Cardiac septum (tissue), 1 donor: ENCODE results near the gene STK32B. TPM values are rescaled to one million over a fixed set of nuclear protein-coding genes. Genes with fewer than 3 reads are reported as not detected.

Experiments
- DNase-seq: peaks from one replicate; pipeline ENCODE4 v3.0.0-alpha.2; 2020; ENCODE audit warnings: low spot score
- intact Hi-C: fragments of 100-400 bp; cut with DNase I; formaldehyde crosslinking; loops from one replicate; pipeline ENCODE4 v1.14.0; 2022
- total RNA-seq: library from RNA; stranded (reverse); fragmentation: NEBNext Ultra II Directional; extraction: Animal tissue kit (Norgen Biotek cat#: 25700); gene quantifications from one replicate; pipeline ENCODE4 v1.2.1, GENCODE V29; 2021
- donor health status: DM: no; HTN: no; CAD: no.

The STK32B gene
- total RNA-seq, 1 donor from 2014 or later = 0.22 TPM

GRCh38 chr4:5028480-5028879 is 22.8 kb upstream of the STK32B start:
- intact Hi-C loops = no loop called here
- no peak for DNase-seq

GRCh38 chr4:5029447-5029846 is 21.8 kb upstream of the STK32B start:
- intact Hi-C loops = no loop called here
- DNase-seq = no peak

DNA sequence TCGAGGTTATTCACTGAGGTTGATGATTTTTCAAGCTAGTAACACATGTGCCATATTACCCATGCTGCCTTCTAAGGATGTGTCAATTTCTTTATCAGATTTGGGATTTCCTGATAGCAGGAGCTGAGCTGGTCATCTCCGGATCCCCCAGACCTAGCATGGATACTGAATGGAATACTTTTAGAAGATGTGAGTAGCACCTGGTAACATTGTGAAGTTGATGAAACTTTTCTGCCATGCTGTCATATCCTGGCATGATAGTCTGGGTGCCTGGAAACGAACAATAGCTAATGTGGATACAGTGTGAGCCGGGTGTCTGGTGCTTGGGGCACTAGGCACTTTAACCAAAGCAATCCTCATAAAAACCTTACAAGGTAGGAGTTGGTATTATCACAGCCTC is 21.1 kb upstream of the STK32B start:
- DNase-seq = no peak
- intact Hi-C loops = no loop called here

GRCh38 chr4:5030927-5031326 is 20.4 kb upstream of the STK32B start:
- intact Hi-C loops = no loop called here
- DNase-seq = no peak

DNA sequence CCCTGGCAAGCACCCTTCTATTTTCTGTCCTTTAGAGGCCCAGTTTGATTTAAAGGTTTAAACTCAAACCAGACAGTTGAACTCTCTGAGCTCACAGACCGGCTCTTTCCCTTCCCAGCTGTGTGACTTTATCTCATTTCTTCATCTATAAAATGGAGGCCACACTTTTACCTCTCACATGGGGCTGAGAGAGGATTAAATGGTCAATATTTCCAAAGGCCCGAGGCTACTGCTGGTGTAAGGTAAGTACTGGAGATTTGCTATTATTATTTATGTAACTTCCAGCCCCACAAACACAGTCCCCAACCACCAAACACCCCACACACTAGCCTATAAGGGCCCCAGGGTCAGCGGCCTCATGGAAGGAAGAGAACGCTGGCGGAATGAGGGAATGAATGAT is 18.5 kb upstream of the STK32B start:
- intact Hi-C loops = loop anchor here (1.0 kb wide), 1 partner anchor 42 kb away; no protein-coding TSS in a partner anchor
- DNase-seq = no peak

DNA sequence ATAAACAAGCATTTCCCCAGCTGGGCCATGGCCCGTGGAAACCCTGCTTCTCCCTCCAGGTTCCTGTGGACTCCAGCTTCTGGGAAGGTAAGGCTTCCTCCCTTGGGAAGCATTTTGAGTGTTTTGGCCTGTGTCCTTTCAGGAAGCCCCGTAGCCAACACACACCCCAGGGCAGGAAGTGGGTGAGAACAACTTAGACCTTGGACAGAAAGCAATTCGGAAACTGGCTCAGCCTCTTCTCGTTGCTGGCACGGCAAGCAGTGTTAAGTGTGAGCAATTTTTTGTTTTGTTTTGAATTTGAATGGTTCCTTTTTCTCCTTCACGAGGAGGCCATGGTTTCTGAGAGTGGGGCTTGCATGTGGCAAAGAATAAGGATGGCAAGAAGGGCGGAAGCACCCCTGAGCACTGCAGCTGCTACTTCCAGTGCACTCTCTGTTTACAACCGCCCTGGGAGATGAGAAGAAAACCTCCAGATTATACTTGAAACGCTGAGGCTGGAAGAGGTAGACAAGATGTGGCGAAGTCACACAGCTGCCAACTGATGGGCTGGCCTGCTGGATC is 17.9 kb upstream of the STK32B start:
- intact Hi-C loops = loop anchor here (1.0 kb wide), 1 partner anchor 42 kb away; no protein-coding TSS in a partner anchor
- DNase-seq = no peak

DNA sequence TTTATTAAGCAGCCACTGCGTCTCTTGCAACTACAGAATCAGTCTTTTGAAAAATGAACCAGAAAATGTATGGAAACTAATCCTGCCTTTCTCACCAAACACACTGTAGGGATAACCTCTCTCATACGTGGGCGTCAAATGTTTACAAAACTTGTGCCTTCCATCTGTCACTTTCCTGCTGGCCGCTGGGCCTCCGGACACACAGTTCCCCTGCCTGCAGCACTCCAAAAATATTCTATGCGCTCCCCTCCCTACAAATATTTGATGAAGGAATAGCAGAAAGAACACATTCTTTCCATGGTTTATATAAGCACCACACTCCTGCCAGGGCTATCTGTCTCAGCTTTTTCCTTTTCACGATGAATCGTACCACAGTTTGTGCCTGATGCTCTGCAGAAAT is 17.1 kb upstream of the STK32B start:
- no peak for DNase-seq
- intact Hi-C loops = no loop called here

DNA sequence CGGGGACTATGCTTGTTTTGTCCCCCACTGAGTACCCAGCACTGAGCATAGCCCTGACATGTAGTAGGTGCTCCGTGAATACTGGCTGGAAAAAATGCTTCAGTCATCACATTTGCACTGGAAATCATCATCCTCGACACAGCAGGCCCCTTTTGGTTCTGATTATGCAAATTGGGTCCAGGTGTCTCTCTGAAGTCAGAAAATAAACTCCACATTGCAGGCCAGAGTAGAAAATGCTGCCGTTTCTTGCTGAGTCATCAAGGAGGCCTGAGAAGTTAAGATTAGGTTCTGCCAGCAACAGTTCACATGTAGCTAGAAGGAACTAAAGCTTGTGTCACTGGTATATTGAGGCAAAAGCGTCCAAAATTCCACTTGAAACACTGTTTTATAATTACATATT is 15.0 kb upstream of the STK32B start:
- no peak for DNase-seq
- intact Hi-C loops = no loop called here

DNA sequence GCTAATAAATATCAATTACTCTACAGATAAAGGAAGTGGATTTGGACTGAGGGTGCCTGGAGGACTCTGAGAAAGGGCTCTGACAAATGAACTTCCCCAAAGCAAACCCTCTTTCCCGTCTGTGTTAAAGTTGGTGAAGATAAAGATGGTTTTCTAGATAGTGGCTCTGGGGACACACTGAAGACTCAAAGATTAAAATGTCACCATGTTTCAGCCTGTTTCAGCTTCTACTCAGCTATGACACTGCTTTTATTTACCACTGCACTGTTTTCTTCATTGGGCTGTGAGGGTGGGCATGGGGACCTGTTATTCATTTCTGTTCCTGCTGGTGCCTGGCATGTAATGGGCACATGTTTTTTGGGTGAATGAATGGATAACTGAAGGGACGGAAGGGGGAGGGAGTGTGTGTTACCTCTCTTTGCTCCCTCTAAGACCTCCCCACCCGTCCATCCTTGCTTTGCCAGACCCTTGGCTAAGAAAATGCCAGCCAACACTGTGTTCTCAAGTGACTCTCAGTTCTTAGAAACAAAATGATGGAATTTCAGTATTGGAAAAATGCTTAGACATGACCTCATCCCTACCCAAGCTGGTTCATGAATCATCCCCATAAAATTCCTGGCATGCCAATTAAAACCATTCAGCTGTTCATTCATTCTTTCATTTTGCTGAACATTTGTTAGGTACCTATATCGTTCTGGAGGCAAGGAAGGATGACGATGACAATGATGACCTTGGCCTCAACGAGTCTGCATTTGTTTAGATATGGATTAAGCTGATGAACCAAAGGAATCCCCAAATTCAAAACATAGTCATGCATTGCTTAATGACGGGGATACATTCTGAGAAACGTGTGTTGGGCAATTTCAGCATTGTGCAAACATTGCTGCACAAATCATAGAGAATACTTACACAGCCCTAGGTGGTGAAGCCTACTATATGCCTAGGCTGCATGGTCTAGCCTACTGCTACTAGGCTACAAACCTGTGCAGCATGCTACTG is 13.4 kb upstream of the STK32B start:
- intact Hi-C loops = no loop called here
- no peak for DNase-seq

DNA sequence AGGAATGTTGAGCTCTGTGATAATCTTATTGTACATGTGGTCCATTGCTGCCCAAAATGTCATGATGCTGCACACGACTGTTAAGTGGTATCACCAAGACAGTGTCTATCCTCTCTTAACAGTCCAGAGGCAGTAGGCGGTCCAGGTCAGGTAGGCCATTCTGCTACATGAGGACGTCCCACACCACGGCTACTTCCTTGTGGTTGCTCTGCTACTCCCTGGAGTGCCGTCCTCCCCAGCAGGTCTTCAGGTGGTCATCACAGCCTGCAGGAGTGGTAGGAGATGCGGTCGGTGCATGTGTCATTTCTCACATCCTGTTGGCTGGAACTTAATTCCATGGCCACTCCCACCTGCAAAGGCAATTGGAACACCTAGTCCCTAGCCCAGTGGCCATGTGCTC is 11.5 kb upstream of the STK32B start:
- no peak for DNase-seq
- intact Hi-C loops = no loop called here

DNA sequence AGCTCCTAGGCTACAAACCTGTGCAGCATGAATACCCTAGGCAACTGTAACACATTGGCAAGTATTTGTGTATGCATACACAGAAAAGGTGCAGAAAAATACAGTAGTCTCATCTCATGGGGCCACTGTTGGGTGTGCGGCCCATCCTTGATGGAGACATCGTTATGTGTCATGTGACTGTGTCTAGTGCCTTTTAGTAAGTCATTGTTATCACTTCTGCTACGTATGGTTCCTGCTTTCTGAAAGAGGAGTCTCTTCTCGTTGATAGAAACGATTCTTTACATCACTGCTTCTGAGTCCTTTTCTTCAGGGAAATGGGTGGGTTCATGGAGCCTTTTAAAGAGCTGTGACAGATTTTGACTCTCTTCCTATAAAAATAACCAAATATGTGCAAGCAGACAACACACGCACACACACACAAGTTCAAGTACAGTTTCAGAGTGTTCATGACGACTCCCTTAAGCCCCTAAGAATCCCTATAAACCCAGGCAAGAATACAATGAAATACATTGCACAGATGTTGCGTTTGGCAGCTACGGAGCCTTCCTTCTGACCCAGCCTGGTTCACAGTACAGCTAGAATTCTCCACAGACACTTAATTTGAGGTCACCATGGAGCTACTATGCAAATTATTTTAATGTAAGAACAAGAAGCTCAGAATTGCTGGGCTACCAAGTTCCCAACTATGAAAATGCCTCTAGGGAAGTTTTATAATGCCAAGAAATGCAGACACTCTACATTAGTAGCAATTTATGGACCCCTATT is 10.2 kb upstream of the STK32B start:
- intact Hi-C loops = no loop called here
- no peak for DNase-seq

DNA sequence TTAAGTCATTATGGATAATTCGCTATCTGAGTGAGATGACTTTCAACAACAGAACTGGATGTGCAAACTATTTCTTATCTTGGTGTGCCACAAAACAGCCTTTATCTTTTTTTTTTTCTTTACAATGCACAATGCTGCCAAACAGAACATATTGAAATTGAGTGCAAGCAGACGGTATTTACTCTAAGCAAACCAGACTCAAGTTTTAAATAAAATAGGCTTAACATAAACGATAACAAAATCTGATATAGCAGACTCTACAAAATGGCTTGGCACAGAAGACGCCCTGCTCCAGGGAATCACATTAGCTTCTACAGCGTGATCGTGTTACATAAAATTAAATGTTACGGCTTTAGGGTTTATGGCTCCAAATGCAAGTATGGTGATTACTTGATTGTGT is 9.6 kb upstream of the STK32B start:
- no peak for DNase-seq
- intact Hi-C loops = no loop called here

DNA sequence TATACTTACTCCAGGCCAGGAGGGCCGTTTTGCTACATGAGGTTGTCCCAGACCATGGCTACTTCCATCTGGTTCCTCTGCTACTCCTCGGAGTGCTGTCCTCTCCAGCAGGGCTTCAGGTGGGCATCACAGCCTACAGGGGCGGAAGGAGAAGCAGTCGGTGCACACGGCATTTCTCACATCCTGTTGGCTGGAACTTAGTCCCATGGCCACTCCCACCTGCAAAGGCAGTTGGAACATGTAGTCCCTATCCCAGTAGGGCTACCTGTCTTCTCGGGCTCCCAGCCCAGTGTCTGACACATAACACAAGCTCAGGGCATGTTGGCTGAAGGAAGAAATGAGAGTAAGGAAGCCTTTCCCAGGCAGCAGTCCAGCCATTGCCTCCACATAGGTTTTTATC is 7.7 kb upstream of the STK32B start:
- intact Hi-C loops = no loop called here
- no peak for DNase-seq

GRCh38 chr4:5044341-5044740 is 6.9 kb upstream of the STK32B start:
- DNase-seq = no peak
- intact Hi-C loops = no loop called here

DNA sequence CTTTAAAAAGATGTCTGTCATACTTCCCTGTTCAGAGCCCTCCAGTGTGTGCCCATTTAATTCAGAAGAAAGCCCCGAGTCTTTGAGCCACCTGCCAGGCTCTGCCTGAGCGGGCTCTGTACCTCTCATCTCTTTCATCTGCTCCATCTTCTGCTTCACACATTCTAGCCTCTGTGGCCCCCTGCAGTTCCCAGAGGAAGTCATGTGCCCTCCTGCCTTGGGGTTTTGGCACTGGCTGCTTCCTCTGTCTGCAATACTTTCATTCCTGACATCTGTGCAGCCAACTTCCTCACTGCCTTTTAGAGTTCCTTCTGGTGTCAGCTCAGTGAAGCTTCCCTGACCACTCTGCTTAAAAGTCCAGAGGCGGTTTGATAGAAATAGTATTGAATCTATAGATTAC is 6.2 kb upstream of the STK32B start:
- intact Hi-C loops = no loop called here
- no peak for DNase-seq

DNA sequence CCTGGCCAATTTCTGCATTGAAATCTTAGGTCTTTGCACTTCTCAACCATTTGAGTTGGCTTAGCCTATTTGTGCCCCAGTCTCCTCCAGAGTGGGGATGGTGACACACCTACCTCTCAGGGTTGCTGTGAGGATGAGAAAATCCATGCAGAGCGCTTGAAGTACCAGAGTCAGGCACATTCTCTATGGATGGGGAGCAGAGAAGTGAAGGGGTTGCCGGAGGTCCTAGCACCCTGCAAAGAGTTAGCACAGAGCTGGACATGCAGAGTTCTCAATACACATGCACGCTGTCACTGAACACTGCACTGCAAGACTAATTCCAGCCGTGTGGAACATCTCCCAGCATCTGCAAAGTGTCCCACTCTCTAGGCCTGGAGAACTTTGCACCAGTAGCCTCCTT is 2.6 kb upstream of the STK32B start:
- intact Hi-C loops = no loop called here
- no peak for DNase-seq

DNA sequence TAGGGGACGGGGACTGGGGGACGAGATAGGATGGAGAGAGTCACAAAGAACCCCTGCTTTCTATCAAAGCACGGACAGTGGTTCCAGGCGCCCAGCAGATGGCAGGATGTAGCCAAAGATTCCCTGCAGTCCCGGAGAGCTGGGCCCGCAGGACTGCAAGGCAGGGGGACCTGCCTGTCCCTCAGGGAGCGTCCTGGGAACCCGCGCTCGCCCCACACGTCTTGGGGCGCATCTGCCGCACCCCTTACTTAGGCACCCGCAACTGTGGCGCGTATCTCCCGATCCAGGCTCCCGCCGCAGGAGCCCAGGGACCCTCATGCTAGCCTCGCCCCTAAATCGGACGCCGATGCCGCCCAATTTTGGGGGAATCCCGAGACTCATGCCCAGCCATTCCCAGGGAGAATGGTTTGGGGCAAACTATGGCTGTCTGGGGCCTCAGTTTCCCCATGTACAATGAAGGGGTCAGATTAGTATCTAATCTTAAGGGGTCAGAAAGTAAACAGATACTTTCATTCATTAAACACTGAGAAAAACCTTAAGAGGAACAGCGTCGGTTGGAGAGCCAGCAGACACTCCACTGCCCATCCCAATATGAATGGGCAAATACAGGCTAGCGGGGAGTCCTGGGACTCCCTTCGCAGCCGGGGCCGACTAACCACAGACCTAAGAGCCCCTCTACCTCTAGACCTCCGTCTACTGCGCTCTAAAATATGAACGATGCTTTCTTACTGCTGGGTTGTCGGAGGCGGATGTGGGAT is 581 bp upstream of the STK32B start:
- intact Hi-C loops = loop anchor here (5.0 kb wide), 2 partner anchors 412 to 762 kb away; no protein-coding TSS in a partner anchor
- peak; percentile 80 for DNase-seq

- intact Hi-C loops = loop anchor here (5.0 kb wide), 2 partner anchors 410 to 760 kb away; no protein-coding TSS in a partner anchor
- DNase-seq = no peak
Measured at GRCh38 chr4:5052204-5052702, 973 bp downstream of the STK32B start.

GRCh38 chr4:5052726-5053425 is 1.6 kb downstream of the STK32B start:
- intact Hi-C loops = loop anchor here (5.0 kb wide), 2 partner anchors 409 to 759 kb away; no protein-coding TSS in a partner anchor

More at GRCh38 chr4:5052726-5053425, 1.6 kb downstream of the STK32B start:
- no peak for DNase-seq
